Small intestine (tissue), 7 donors: ENCODE measurements around the gene WSB2. TPM values are rescaled to one million over a fixed set of nuclear protein-coding genes. Genes with fewer than 3 reads are reported as not detected.
"Not testable (repeated sequence)": the region's sequence is repeated elsewhere in the genome, so short reads cannot be mapped to it uniquely, and the experiment has no call there.

Source experiments
- DNase-seq, 2 donors: peaks; one replicate each; pipeline versions ENCODE4 v3.0.0 to v3.0.0-alpha.2; 2013
- FAIRE-seq: peaks from 2 replicates; lab custom pipeline; 2012; peaks lifted over from hg19 to GRCh38; lab: Jason Lieb, UNC
- H3K27ac ChIP-seq, 3 donors: one replicate each; pipeline ENCODE4 v1.5.1; 2013; ENCODE audit warnings: low read length in 2 of 3, mild to moderate bottlenecking in 2 of 3, control low read depth in 1 of 3, inconsistent platforms in 1 of 3, low read depth in 1 of 3, moderate library complexity in 1 of 3
- H3K27me3 ChIP-seq, 3 donors: one replicate each; pipeline ENCODE4 v1.6.1; 2013; ENCODE audit warnings: low read length in 3 of 3, inconsistent platforms in 1 of 3; ENCODE audit not compliant: control insufficient read depth in 3 of 3, insufficient read depth in 3 of 3
- H3K36me3 ChIP-seq, 3 donors: one replicate each; pipeline ENCODE4 v1.6.1; 2013; ENCODE audit warnings: low read length in 3 of 3, inconsistent platforms in 1 of 3, low read depth in 1 of 3, mild to moderate bottlenecking in 1 of 3, moderate library complexity in 1 of 3; ENCODE audit not compliant: control insufficient read depth in 3 of 3, insufficient read depth in 2 of 3
- H3K4me1 ChIP-seq, 3 donors: one replicate each; pipeline ENCODE4 v1.6.1; 2013; ENCODE audit warnings: low read length in 2 of 3, inconsistent platforms in 1 of 3, low read depth in 1 of 3, mild to moderate bottlenecking in 1 of 3, moderate library complexity in 1 of 3; ENCODE audit not compliant: control insufficient read depth in 3 of 3, insufficient read depth in 2 of 3
- H3K4me3 ChIP-seq, 3 donors: one replicate each; pipeline ENCODE4 v1.5.1; 2013; ENCODE audit warnings: low read length in 3 of 3, control low read depth in 1 of 3, inconsistent platforms in 1 of 3, low read depth in 1 of 3, mild to moderate bottlenecking in 1 of 3, moderate library complexity in 1 of 3
- H3K9me3 ChIP-seq, 2 donors: one replicate each; pipeline ENCODE4 v1.6.1; 2013; ENCODE audit warnings: low read depth in 1 of 2, low read length in 1 of 2; ENCODE audit not compliant: control insufficient read depth in 2 of 2, insufficient read depth in 1 of 2
- WGBS, 3 donors: extraction: QIAGEN DNeasy Blood & Tissue Kit; methylation state at CpG; one replicate each; pipeline ENCODE4 v1.1.7; 2013; 5-methylcytosine and 5-hydroxymethylcytosine counted together
- polyA plus RNA-seq, 4 donors: library from polyadenylated mRNA; stranded (reverse) in 3 of 4; unstranded in 1 of 4; fragments of 200-250 nt in 3 of 4; fragments of 120-200 nt in 1 of 4; gene quantifications; one replicate each; pipeline versions ENCODE4 v1.2.1 to v1.2.3, GENCODE V29; 2013
- donor health status: healthy with polysubstance abuse.
- donor health status: control.
- donor health status: control.
- donor health status: Bipolar disorder and iron deficiency.
- donor health status: healthy.

Gene WSB2
- polyA plus RNA-seq, 4 donors: 47.4 to 122 (median 95.6) TPM

DNA sequence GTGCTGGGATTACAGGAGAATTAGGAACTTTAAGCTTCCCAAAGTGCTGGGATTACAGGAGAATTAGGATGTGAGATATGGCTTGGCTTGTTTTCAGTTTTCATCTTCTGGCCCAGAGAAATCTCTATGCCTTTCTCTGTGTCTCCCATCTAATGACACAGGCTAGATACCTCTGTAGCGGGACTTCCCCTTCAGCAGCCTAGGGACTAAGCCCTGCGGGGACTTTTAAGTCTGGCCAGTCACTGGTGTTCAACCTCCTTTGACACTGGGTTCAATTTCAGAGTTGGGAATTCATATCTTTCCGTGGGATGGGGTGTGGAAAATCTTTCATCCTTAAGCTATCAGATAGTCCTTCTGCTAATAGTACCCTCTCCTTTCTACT lies 38.3 kb downstream of the WSB2 start:
- no peak overlapping the region for H3K27ac ChIP-seq
- DNase-seq: no peak
- H3K36me3 ChIP-seq: peaks cover 0 to 42% (median 19%) of the 10 kb centered on the region in 3 donors
- WGBS, 3 donors: 91 to 96% (median 92%) methylated on average over 3 of the region's 3 CpGs
- no peak for FAIRE-seq
- H3K4me1 ChIP-seq: no peaks in the 10 kb centered on the region
- no peaks in the 10 kb centered on the region for H3K27me3 ChIP-seq
- H3K9me3 ChIP-seq: no peaks in the 10 kb centered on the region
- H3K4me3 ChIP-seq: no peak overlapping the region

DNA sequence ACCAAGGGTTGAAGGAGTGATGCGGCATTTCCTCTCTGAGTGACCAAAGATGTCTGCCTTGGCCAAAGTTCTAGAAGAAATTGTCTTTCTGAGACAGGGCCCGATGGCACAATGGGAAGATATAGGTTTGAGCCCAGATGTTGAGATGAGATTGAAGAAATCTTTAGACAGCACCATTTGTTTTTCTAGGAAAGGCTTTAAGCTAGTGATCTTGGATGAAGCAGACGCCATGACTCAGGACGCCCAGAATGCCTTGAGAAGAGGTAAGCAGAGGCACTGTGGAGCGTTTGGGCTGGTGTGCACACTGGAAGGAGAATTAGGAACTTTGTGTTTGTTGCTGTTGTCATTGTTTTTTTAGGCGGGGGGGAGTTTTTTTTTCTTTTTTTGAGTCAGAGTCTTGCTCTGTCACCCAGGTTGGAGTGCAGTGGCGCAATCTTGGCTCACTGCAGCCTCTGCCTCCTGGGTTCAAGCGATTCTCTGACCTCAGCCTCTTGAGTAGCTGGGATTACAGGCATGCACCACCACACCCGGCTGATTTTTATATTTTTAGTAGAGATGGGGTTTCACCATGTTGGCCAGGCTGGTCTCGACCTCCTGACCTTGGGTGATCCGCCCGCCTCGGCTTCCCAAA lies 38.8 kb downstream of the WSB2 start:
- H3K4me1 ChIP-seq, H3K27me3 ChIP-seq, H3K4me3 ChIP-seq, DNase-seq, H3K9me3 ChIP-seq, FAIRE-seq, H3K27ac ChIP-seq: not testable (repeated sequence)
- H3K36me3 ChIP-seq: peaks cover 0 to 42% (median 18%) of the 10 kb centered on the region in 3 donors
- 89 to 93% (median 93%) methylated on average over 13 of the region's 13 CpGs for WGBS, 3 donors

GRCh38 chr12:118020036-118020435 lies 40.9 kb downstream of the WSB2 start:
- Histone ChIP-seq H3K27me3 (no peaks in the 10 kb centered on the region), H3K27ac (no peak overlapping the region), H3K36me3 (peaks cover 0 to 29% (median 11%) of the 10 kb centered on the region in 3 donors), H3K4me3 (no peak overlapping the region), H3K4me1 (peaks cover 2 to 6% (median 4%) of the 10 kb centered on the region in 3 donors), H3K9me3 (no peaks in the 10 kb centered on the region)
- DNase-seq (no peak), FAIRE-seq (no peak)
- 68 to 83% (median 81%) methylated on average over 1 of the region's 1 CpG for WGBS, 3 donors

GRCh38 chr12:118017926-118018325 lies 43.1 kb downstream of the WSB2 start:
- no peak for FAIRE-seq
- no peak for DNase-seq
- H3K4me3 ChIP-seq: no peak overlapping the region

DNA sequence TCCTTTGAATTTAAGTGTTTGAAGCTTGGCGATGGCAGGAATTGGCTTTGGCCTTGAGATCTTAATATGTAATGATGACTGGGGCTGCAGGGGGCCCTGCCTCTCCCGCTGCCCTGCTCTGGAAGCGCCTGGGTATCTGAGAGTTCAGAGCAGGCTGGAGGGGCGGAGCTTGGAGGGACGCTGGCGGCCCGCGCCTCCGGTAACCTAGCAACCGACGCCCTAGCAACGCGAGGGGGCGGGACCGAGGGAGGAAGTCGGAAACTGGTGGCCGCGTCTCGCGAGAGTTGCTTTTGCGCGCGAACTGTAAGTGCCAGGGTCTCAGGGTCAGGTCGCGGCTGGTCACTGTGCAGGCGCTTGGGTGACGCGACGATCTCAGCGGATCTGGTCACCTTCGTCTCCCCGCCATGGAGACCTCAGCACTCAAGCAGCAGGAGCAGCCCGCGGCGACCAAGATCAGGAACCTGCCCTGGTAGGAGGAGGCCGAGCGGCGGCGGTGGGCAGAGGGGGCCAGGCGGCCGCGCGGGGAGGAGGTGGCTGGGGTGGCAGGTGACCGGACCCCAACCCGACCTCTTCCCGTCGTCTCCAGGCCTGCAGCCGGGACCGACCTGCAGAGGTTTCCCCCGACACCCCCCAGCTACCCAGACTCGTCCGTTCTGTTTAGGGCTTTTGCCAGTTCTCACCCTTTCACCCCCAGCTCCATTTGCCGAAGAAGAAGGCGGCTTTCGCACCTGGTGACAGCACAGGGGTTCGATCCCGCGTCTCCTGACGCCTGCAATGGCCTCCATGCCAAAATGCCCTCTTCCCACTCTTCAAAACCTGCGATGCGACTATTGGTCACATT lies 44.3 kb downstream of the WSB2 start, which contains the start of gene RFC5:
TSS of gene RFC5 (plus strand) at position 280 of the 841 bp plus-strand sequence. CDS start at position 405, 125 bp downstream.
- 0 to 1% (median 0%) methylated on average over 48 to 61 of the region's 61 CpGs for WGBS, 3 donors
- no peaks in the 10 kb centered on the region for H3K27me3 ChIP-seq
- H3K36me3 ChIP-seq: peaks cover 0 to 10% (median 9%) of the 10 kb centered on the region in 3 donors
- peak within 1 kb of the TSS in 1 of 3 donors; percentile 19 for H3K27ac ChIP-seq
- H3K9me3 ChIP-seq: no peaks in the 10 kb centered on the region
- peak within 1 kb of the TSS; percentile 62 to 79 (median 67) for H3K4me3 ChIP-seq
- no peak for FAIRE-seq
- peak; percentile 98 to 99 for DNase-seq
- peaks cover 2 to 6% (median 4%) of the 10 kb centered on the region in 3 donors for H3K4me1 ChIP-seq

More at GRCh38 chr12:118017926-118018325, 43.1 kb downstream of the WSB2 start:
- no peaks in the 10 kb centered on the region for H3K9me3 ChIP-seq
- H3K36me3 ChIP-seq: peaks cover 0 to 18% (median 9%) of the 10 kb centered on the region in 3 donors
- no peak overlapping the region for H3K27ac ChIP-seq
- peaks cover 2 to 6% (median 4%) of the 10 kb centered on the region in 3 donors for H3K4me1 ChIP-seq
- H3K27me3 ChIP-seq: no peaks in the 10 kb centered on the region

DNA sequence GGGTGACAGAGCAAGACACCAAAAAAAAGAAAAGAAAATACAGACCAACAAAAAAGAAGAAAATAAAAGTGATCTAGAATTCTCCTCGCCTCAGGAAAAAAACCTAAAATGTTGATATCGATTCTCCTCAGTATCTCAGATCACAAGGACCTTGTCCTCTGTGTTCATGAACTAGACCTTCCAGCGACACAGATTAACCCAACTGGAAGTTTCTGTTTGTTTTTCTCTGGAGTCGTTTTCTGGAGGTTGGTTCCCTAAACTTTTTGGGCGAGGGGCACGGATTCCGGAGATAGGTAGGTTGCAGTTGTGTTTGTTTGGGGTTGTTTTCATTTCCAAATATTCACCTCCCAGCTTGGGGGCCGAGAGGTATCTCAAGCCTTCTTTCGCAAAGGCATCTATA lies 45.0 kb downstream of the WSB2 start:
- H3K27ac ChIP-seq: no peak overlapping the region
- H3K9me3 ChIP-seq: no peaks in the 10 kb centered on the region
- H3K4me3 ChIP-seq: peak overlapping the region in 1 of 3 donors; percentile 79
- no peaks in the 10 kb centered on the region for H3K27me3 ChIP-seq
- H3K4me1 ChIP-seq: peaks cover 2 to 6% (median 4%) of the 10 kb centered on the region in 3 donors
- FAIRE-seq: no peak
- peak in 1 of 2 donors; percentile 13 for DNase-seq
- H3K36me3 ChIP-seq: peaks cover 0 to 9% (median 7%) of the 10 kb centered on the region in 3 donors
- 8 to 25% (median 16%) methylated on average over 9 of the region's 9 CpGs for WGBS, 3 donors

DNA sequence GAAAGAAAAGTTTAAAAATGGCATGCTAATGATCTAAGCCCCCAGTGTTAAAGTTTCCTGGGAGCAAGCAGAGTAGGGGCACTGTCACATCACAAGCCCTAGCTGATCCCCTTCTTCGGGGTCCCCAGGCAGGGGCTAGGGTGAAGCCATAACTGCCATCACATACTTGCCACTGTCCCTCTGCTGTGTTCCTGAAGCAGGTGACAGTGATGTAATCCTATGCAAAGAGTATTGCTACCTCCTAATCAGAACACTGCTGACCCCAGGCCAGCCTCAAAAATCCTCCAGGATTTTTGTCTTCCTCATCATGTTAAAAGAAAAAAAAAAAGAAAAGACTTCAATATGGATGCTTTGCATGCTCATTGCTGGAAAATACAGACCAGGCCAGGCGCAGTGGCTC lies 45.7 kb downstream of the WSB2 start:
- Histone ChIP-seq H3K27me3 (no peaks in the 10 kb centered on the region), H3K27ac (no peak overlapping the region), H3K4me1 (peaks cover 2 to 6% (median 4%) of the 10 kb centered on the region in 3 donors), H3K36me3 (peaks cover 0 to 9% (median 7%) of the 10 kb centered on the region in 3 donors), H3K9me3 (no peaks in the 10 kb centered on the region), H3K4me3 (no peak overlapping the region)
- FAIRE-seq (no peak), DNase-seq (no peak)
- WGBS, 3 donors: 81 to 91% (median 86%) methylated on average over 2 of the region's 2 CpGs

GRCh38 chr12:118013283-118013682 lies 47.7 kb downstream of the WSB2 start:
- Histone ChIP-seq H3K4me1 (peaks cover 2 to 6% (median 4%) of the 10 kb centered on the region in 3 donors), H3K27me3 (no peaks in the 10 kb centered on the region), H3K27ac (no peak overlapping the region), H3K4me3 (no peak overlapping the region), H3K36me3 (no peaks in the 10 kb centered on the region), H3K9me3 (no peaks in the 10 kb centered on the region)
- DNase-seq (no peak), FAIRE-seq (no peak)
- WGBS, 3 donors: 77 to 88% (median 84%) methylated on average over 3 of the region's 3 CpGs
